Astrocyte of the spinal cord (primary cell): ENCODE results near the gene PSMB3.

Experiments used
- DNase-seq: peaks from one replicate; pipeline ENCODE4 v3.0.0; 2011; ENCODE audit warnings: low read depth, low spot score
- H3K4me3 ChIP-seq: 2 replicates; pipeline ENCODE4 v1.5.1; 2011; ENCODE audit warnings: low read depth, mild to moderate bottlenecking, low read length, moderate library complexity
- CTCF ChIP-seq: IDR thresholded peaks from 2 replicates; pipeline ENCODE4 v1.5.1; 2012; ENCODE audit warnings: low read depth, mild to moderate bottlenecking, low read length, inconsistent platforms
- in situ Hi-C: cut with HindIII; loops from 2 replicates; pipeline ENCODE4 v1.10.0; 2017; ENCODE audit warnings: low sequenced_read_pairs

PSMB3 gene

GRCh38 chr17:38735161-38735997 lies 17.2 kb upstream of the PSMB3 start:
- in situ Hi-C loops, result no loop called here
- no peak overlapping the region for H3K4me3 ChIP-seq
- TF ChIP-seq CTCF, result peak; percentile 95
- no peak for DNase-seq

- no peak for DNase-seq
- H3K4me3 ChIP-seq, result no peak overlapping the region
- no peak for TF ChIP-seq CTCF
- in situ Hi-C loops, result no loop called here
Measured at GRCh38 chr17:38738007-38738662, 14.4 kb upstream of the PSMB3 start.

GRCh38 chr17:38738686-38739085 lies 13.9 kb upstream of the PSMB3 start:
- no peak for DNase-seq
- H3K4me3 ChIP-seq, result no peak overlapping the region
- in situ Hi-C loops, result no loop called here
- TF ChIP-seq CTCF, result no peak

GRCh38 chr17:38739305-38739704 lies 13.2 kb upstream of the PSMB3 start:
- DNase-seq, result no peak
- no peak for TF ChIP-seq CTCF
- H3K4me3 ChIP-seq, result no peak overlapping the region
- in situ Hi-C loops, result no loop called here

- in situ Hi-C loops, result no loop called here
- TF ChIP-seq CTCF, result no peak
- H3K4me3 ChIP-seq, result no peak overlapping the region
- DNase-seq, result no peak
Measured at GRCh38 chr17:38740044-38740443, 12.5 kb upstream of the PSMB3 start.

GRCh38 chr17:38740806-38741205 lies 11.7 kb upstream of the PSMB3 start:
- no peak for DNase-seq
- no peak overlapping the region for H3K4me3 ChIP-seq
- in situ Hi-C loops, result no loop called here
- no peak for TF ChIP-seq CTCF
